Measurements from ENCODE around the gene CYB561D2. TPM values are rescaled to one million over a fixed set of nuclear protein-coding genes. Genes with fewer than 3 reads are reported as not detected.

CYB561D2 gene, protein sequence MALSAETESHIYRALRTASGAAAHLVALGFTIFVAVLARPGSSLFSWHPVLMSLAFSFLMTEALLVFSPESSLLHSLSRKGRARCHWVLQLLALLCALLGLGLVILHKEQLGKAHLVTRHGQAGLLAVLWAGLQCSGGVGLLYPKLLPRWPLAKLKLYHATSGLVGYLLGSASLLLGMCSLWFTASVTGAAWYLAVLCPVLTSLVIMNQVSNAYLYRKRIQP
- 11.9 to 22.1 TPM (median 18.8 TPM) in 5 replicates for total RNA-seq (2022; extraction: Qiagen RNA extraction; ENCODE audit: low read depth)

DNA sequence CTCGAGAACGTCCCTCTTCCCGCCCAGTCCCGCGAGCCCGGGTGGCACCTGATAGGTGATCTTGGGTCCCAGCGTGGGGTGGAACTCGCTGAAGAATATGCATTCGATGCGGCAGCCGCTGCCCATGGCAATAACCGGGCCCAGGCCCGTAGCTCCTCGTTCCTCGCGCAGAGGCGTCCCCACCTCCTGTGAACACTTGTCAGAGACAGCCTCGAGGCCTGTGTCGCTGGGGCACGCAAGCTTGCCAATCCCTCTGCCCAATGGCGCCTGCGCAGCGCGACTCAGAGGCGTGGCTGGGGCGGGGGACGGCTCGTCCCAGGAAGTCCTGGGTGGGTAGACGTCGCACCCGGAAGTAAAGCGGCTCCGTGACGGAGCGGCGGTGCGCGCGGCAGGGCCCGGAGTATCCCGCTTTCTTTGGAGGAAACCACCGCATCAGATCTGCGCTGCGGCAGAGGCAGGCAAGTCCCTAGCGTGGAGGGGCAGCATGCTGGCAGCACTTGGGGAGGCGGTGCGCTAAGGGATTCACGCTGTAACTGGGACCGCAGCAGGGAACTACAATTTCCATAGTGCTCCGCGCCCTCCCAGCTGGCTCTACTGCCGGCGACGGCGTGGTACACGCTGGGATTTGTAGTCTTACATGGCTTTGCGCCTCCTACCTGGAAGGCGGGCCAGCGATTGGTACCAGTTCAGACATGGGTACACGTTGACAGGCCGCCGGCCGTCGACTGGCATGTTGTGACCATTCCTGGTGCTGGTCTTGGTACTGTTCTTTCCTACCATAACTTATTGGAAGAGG is at the start of gene CYB561D2, which contains the start of gene NPRL2:
Gene CYB561D2, plus strand, starts transcription at position 336 of the 796 bp plus-strand sequence. CDS start 572 bp downstream, outside the sequence.
Gene NPRL2, minus strand, starts transcription at position 249 of the 796 bp plus-strand sequence. Its CDS starts 123 bp downstream, at position 126.

DNA sequence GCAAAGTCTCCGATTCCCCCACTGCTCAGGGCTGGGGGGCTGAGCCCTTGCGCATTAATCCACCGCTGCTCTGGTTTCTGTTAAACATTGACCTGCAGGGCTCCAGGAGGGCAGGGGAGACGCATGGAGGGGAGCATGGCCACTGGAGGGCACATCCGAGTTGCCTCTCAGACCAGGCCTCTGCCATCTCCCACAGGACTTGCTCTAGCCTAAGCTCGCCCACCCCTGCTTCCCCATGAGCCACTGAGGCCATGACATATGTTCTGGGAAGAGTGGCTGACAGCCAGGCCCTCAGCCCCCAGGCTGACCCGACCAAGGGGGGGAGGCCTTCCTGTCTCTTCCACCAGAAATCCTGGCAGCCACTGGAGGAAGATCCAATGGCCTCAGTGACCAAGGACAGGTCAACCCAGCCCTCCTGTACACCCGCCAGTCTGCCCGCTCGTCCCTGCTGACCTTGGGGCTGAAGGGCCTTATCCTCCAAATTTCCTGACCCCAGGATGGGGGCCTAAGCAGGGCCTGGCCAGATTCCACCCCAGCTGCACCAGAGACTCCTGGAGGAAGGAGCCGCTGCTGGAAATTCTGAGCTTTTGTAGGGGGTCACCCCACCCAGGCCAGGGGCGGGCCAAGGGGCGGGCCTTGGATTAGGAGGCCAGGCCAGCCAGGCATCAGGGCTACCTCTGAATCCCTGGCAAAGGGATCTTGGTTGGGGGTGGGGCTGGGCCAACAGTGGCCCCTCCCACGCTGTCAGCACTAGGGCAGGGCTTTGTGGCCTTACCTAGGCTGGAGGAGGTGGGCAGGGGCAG is 47.4 kb upstream of the CYB561D2 start, which contains the start of gene HYAL1:
Gene HYAL1, minus strand, starts transcription at position 562 of the 803 bp plus-strand sequence. CDS start 618 bp downstream, outside the sequence.

DNA sequence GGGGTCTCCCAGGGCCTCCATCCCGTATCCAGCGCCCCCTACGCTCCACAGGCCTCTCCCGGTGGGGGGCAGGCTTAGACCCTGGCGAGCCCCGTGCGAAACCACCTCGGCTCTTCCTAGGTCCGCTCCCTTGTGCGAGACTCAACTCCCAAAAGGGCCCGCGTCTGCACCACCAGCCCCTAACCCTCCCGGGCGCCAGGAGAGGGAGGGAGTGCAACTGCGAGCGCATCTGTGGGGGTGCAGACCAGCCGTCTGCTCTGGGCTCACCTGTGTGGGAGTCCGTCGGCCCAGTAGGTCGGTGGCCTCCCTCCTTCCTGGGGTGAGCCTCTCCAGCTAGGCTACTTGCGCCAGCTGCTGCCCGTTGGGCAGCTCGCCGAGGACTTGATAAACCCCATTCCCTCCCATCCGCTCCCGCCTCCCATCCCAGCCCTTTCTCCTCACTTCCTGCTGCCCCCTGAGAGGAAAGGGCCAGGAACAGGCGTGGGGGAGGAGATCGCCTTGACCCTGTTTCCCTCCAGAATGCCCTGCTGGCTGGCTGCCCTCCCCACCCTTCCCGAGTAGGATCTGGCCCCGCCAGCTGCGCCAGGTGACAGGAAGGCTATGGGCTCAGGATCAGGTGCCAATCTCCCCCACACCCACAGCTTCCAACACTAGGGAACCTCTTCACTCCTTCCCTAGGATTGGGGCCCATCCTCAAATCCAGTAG is 28.1 kb upstream of the CYB561D2 start, which contains the start of gene HYAL2:
Gene HYAL2, minus strand, starts transcription at position 360 of the 706 bp plus-strand sequence. CDS start 2,256 bp downstream, outside the sequence.

DNA sequence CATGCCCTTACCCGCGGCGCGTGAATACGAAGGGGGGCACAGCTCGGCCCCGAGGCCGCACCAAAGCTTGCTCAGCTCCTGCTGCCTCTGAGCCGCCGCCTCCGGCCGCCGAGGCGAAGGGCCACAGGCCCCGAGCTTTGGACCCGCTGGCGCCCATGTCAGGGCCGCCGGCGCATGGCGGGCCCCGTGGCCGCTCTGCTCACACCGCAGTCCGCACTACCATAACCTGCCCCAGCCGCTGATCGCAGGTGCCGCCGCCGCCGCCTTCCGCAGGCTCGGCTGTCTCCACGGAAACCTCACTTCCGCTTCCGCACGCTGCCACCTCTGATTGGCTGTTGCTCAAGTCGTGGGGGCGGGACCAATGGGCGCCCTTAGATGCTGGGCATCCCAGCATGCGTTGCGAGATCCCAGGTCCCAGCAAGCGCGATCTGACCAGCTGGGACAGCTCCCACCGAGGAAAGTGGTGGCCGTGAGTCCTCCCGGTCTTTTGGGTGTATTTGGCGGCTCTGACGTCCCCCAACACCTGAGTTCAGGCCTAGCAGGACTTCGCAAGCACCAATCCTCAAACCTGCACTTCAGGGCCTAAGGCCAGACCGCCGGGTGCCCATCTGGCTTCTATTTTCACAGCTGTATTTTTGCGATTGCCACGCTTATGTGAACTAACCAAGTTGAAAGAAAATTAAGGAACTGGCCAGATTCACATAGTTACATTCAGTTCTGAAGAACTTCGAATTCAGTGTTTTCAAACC is 22.5 kb upstream of the CYB561D2 start, which contains the start of gene TUSC2:
Gene TUSC2, minus strand, starts transcription at position 281 of the 749 bp plus-strand sequence. Its CDS starts 124 bp downstream, at position 157.

DNA sequence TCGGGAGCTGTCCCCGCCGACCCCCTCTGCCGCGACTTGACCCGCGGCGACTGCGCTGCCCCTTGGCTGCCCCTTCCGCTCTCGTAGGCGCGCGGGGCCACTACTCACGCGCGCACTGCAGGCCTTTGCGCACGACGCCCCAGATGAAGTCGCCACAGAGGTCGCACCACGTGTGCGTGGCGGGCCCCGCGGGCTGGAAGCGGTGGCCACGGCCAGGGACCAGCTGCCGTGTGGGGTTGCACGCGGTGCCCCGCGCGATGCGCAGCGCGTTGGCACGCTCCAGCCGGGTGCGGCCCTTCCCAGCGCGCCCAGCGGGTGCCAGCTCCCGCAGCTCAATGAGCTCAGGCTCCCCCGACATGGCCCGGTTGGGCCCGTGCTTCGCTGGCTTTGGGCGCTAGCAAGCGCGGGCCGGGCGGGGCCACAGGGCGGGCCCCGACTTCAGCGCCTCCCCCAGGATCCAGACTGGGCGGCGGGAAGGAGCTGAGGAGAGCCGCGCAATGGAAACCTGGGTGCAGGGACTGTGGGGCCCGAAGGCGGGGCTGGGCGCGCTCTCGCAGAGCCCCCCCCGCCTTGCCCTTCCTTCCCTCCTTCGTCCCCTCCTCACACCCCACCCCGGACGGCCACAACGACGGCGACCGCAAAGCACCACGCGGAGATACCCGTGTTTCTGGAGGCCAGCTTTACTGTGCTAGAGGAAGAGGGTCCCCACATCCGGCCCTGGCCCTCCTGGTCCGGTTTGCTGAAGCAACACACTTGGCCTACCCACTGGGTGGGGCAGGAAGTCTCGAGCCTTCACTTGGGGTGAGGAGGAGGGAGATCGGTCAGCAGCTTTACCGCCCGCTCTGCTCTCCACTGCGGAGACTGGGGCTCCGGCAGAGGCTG is 10.0 kb upstream of the CYB561D2 start, which contains the start of gene RASSF1:
Gene RASSF1, minus strand, starts transcription at position 389 of the 882 bp plus-strand sequence. Its CDS starts 31 bp downstream, at position 358.

DNA sequence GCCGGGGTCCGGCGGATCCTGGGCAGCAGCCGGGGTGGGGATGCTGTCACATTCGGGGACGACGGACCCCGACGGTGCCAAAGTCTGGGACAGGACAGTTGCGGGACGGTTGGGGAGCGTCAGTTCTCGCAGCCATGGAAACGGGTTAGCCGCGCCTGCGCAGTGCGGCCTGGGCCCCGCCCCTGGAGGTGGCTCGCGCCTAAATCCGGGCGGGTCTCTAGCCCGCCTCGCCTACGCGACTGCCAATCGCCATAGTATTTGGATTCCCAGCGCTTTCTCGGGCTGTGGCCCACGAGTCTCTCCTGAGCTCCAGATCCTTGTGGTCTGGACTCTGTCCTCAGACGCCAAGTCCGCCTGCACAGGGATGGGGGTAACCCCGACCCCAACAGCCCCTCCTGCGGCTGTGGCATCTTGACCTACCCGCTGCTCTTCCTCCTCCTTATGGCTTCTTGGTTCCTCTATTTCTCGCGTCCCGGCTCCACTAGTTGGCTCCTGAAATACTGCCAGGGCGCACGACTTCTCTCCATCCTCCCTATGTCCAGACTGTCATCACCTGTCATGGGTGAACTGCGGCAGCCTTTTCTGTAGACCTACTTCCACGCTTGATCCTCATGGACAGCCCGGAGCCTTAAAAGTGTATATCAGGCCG is 5.0 kb upstream of the CYB561D2 start, which contains the start of gene ZMYND10:
Gene ZMYND10, minus strand, starts transcription at position 147 of the 649 bp plus-strand sequence. CDS start 153 bp downstream, outside the sequence.

DNA sequence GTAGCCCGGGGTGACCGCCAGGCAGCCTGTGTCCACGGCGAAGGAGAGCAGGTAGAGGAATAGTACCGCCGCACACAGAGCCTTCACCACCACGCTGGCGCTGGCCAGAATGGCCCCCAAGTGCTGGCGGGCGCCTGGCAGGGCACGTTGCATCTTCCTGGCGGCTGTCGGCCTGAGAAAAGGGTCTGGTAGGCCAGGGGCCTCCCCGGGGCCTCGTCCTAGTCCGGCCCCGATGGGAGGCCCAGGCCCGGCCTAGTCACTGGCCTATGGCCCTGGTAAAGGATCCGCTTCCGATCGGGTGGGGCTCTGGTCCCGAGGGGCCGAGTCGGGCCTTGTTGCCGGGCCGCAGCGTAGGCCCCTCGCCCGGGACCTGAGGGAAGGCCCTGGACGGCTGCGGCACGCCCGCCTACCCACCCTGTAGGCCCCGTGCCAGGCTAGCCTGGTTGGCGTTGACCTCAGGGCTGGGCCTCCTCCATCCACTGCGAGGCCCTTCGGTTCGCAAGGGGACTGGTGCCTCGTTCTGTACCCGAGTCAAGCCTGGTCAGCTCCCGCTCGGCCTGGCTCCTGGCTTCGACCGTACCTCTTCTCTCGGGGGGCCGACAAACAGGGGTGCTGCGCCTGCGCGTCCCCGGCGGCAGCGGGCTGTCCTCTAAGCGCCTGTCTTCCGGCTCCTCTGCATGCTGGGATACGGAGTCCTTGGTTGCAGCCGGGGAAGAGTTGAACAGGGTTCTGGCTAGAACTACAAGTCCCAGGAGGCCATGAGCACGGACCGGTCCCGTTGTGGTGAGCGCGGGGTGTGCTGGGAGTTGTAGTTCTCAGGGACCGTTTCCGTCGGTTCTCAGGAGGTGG is 8.5 kb downstream of the CYB561D2 start, which contains the start of gene TMEM115:
Gene TMEM115, minus strand, starts transcription at position 611 of the 849 bp plus-strand sequence. Its CDS starts 458 bp downstream, at position 153.

Other genes with a start within 250 kb of the CYB561D2 start
- 8.6 to 16.4 TPM (median 14.0 TPM) in 5 replicates for gene SEMA3F, start 195.5 kb upstream of the CYB561D2 start, total RNA-seq (2022; extraction: Qiagen RNA extraction; ENCODE audit: low read depth)
- 0.07 TPM in 1 of 5 replicates, not detected in the others for gene GNAT1, start 159.3 kb upstream of the CYB561D2 start, total RNA-seq (2022; extraction: Qiagen RNA extraction; ENCODE audit: low read depth)
- 0.20 TPM in 1 of 5 replicates, not detected in the others for gene SLC38A3, start 145.6 kb upstream of the CYB561D2 start, total RNA-seq (2022; extraction: Qiagen RNA extraction; ENCODE audit: low read depth)
- 33.0 to 49.5 TPM (median 48.7 TPM) in 5 replicates for gene GNAI2, start 114.7 kb upstream of the CYB561D2 start, total RNA-seq (2022; extraction: Qiagen RNA extraction; ENCODE audit: low read depth)
- gene SEMA3B, start 81.7 kb upstream of the CYB561D2 start, total RNA-seq (2022; extraction: Qiagen RNA extraction; ENCODE audit: low read depth) = 4.7 to 9.6 TPM (median 7.3 TPM) in 5 replicates
- 0.14 TPM in 1 of 5 replicates, not detected in the others for gene LSMEM2, start 71.8 kb upstream of the CYB561D2 start, total RNA-seq (2022; extraction: Qiagen RNA extraction; ENCODE audit: low read depth)
- gene IFRD2, start 58.4 kb upstream of the CYB561D2 start, total RNA-seq (2022; extraction: Qiagen RNA extraction; ENCODE audit: low read depth) = 53.1 to 98.4 TPM (median 95.9 TPM) in 5 replicates
- 5.7 to 11.3 TPM (median 8.8 TPM) in 5 replicates for gene HYAL3, start 51.5 kb upstream of the CYB561D2 start, total RNA-seq (2022; extraction: Qiagen RNA extraction; ENCODE audit: low read depth)
- gene NAA80, start 51.5 kb upstream of the CYB561D2 start, total RNA-seq (2022; extraction: Qiagen RNA extraction; ENCODE audit: low read depth) = 4.6 to 8.6 TPM (median 6.1 TPM) in 5 replicates
- 0.24 to 0.80 TPM (median 0.46 TPM) in 5 replicates for gene HYAL1, start 47.3 kb upstream of the CYB561D2 start, total RNA-seq (2022; extraction: Qiagen RNA extraction; ENCODE audit: low read depth)
- gene HYAL2, start 28.1 kb upstream of the CYB561D2 start, total RNA-seq (2022; extraction: Qiagen RNA extraction; ENCODE audit: low read depth) = 14.7 to 31.6 TPM (median 29.4 TPM) in 5 replicates
- 21.2 to 43.0 TPM (median 36.2 TPM) in 5 replicates for gene TUSC2, start 22.6 kb upstream of the CYB561D2 start, total RNA-seq (2022; extraction: Qiagen RNA extraction; ENCODE audit: low read depth)
- gene RASSF1, start 10.0 kb upstream of the CYB561D2 start, total RNA-seq (2022; extraction: Qiagen RNA extraction; ENCODE audit: low read depth) = 13.9 to 20.7 TPM (median 18.4 TPM) in 5 replicates
- 0.89 to 2.2 TPM (median 1.5 TPM) in 5 replicates for gene ZMYND10, start 5.1 kb upstream of the CYB561D2 start, total RNA-seq (2022; extraction: Qiagen RNA extraction; ENCODE audit: low read depth)
- 9.3 to 14.5 TPM (median 13.8 TPM) in 5 replicates for gene NPRL2, start 87 bp upstream of the CYB561D2 start, total RNA-seq (2022; extraction: Qiagen RNA extraction; ENCODE audit: low read depth)
- gene TMEM115, start 8.7 kb downstream of the CYB561D2 start, total RNA-seq (2022; extraction: Qiagen RNA extraction; ENCODE audit: low read depth) = 27.9 to 52.4 TPM (median 47.5 TPM) in 5 replicates
- 0.15 to 0.69 TPM (median 0.66 TPM) in 5 replicates for gene CACNA2D2, start 152.8 kb downstream of the CYB561D2 start, total RNA-seq (2022; extraction: Qiagen RNA extraction; ENCODE audit: low read depth)
- gene C3orf18, start 216.9 kb downstream of the CYB561D2 start, total RNA-seq (2022; extraction: Qiagen RNA extraction; ENCODE audit: low read depth) = 2.2 to 3.7 TPM (median 2.7 TPM) in 5 replicates
- 4.7 to 7.2 TPM (median 6.6 TPM) in 5 replicates for gene HEMK1, start 218.7 kb downstream of the CYB561D2 start, total RNA-seq (2022; extraction: Qiagen RNA extraction; ENCODE audit: low read depth)

All from A549 treated with ZK216348 at 1 μM for 4 hours (cell line).